ENCODE results near the gene PPP6R2.

The PPP6R2 gene

DNA sequence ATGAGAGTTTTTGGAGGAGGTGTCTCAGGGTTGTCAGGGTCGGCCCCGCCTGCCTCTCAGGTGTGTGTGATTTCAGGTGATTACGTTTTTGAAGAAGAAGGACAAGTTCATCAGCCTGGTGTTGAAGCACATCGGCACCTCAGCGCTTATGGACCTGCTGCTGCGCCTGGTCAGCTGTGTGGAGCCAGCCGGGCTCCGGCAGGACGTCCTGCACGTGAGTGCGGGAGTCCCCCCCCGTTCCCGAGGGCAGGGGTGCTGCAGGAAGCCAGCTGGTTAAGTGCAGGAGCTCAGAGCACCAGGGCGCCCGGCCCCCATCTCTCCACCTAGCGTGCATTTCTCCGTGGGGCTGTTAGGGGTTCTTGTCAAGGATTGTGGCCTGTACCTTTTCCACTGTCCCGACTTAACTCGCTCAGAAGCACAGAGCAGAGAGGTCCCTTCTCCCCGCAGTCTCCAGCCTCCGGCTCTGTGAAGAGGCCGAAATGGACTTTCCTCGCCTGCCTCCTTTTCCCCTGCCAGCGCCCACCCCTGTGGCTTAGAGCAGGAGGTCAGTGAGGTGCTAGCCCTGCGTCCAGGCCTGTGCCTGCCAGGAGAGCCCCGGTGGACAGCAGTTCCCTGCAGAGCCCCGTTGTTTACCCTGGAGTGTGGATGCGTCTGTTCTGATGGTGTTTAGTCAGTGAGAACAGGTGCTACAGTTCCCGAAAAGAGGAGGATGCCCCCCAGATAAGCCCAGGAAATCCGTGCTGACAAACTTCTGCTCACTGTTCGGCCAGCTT lies 71.5 kb downstream of the PPP6R2 start:
- no peak for TF ChIP-seq CTCF (conservative IDR thresholded peaks at IDR 0.05; ENCODE audit: low read length)
- no peak overlapping the region for H3K4me3 ChIP-seq (ENCODE audit: low read length)
- no peak for DNase-seq (ENCODE audit: low read depth)

- TF ChIP-seq CTCF (conservative IDR thresholded peaks at IDR 0.05; ENCODE audit: low read length): no peak
- DNase-seq (ENCODE audit: low read depth): no peak
- H3K4me3 ChIP-seq (ENCODE audit: low read length): no peak overlapping the region
Observed at GRCh38 chr22:50415426-50415825, 72.3 kb downstream of the PPP6R2 start.

- no peak for TF ChIP-seq CTCF (conservative IDR thresholded peaks at IDR 0.05; ENCODE audit: low read length)
- DNase-seq (ENCODE audit: low read depth): no peak
- H3K4me3 ChIP-seq (ENCODE audit: low read length): no peak overlapping the region
Observed at GRCh38 chr22:50416996-50417395, 73.9 kb downstream of the PPP6R2 start.

GRCh38 chr22:50417411-50418210 lies 74.5 kb downstream of the PPP6R2 start:
- H3K4me3 ChIP-seq (ENCODE audit: low read length): no peak overlapping the region
- DNase-seq (ENCODE audit: low read depth): no peak
- no peak for TF ChIP-seq CTCF (conservative IDR thresholded peaks at IDR 0.05; ENCODE audit: low read length)

DNA sequence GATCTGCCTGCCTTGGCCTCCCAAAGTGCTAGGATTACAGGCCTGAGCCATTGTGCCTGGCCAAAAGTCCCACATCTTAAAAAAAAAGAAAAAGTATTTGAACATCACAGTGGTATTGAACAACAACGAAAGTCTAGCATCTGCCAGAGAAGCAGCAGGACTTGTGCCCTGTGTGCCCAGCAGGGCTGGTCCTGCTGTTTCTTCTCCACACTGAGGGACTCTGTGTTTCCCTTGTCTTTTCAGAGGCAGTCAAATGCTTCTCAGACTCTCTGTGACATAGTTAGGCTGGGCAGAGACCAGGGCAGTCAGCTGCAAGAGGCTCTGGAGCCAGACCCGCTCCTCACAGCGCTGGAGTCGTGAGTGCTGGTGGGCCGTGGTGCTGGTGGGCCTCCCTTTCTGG lies 75.5 kb downstream of the PPP6R2 start:
- no peak for TF ChIP-seq CTCF (conservative IDR thresholded peaks at IDR 0.05; ENCODE audit: low read length)
- H3K4me3 ChIP-seq (ENCODE audit: low read length): no peak overlapping the region
- no peak for DNase-seq (ENCODE audit: low read depth)

DNA sequence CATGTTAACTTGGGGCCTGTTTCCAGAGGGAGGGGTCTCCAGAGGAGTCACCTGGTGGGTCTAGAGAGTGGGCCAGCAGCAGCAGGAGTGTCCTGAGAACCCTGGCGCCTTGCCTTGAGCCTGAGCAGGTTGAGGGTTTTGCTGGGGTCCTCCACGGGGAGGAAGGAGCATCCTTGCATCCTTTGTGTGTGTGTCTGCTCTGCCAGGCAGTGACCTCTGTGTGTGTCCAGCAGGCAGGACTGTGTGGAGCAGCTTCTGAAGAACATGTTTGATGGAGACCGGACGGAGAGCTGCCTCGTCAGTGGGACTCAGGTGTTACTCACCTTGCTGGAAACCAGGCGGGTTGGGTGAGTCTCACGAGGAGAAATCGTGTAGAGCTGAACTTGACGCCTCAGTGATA lies 76.0 kb downstream of the PPP6R2 start:
- no peak for TF ChIP-seq CTCF (conservative IDR thresholded peaks at IDR 0.05; ENCODE audit: low read length)
- H3K4me3 ChIP-seq (ENCODE audit: low read length): no peak overlapping the region
- DNase-seq (ENCODE audit: low read depth): no peak

GRCh38 chr22:50420015-50420414 lies 76.9 kb downstream of the PPP6R2 start:
- no peak for TF ChIP-seq CTCF (conservative IDR thresholded peaks at IDR 0.05; ENCODE audit: low read length)
- no peak for DNase-seq (ENCODE audit: low read depth)
- H3K4me3 ChIP-seq (ENCODE audit: low read length): no peak overlapping the region
